H1 (cell line): Measurements from ENCODE around the gene SNAP25. TPM values are rescaled to one million over a fixed set of nuclear protein-coding genes. Genes with fewer than 3 reads are reported as not detected.

Experiments
- CTCF ChIA-PET: fragments of 300-600 bp; sonication (Branson Sonifier 250); formaldehyde crosslinking; loops from one replicate; lab custom pipeline; 2021; ENCODE audit not compliant: partially characterized antibody; lab: Charles Lee
- POLR2A ChIA-PET: fragments of 300-600 bp; sonication (Branson Sonifier 250); formaldehyde crosslinking; loops from one replicate; lab custom pipeline; 2021; ENCODE audit warnings: inconsistent platforms; ENCODE audit not compliant: partially characterized antibody; lab: Charles Lee
- DNase-seq, 2 experiments: peaks; one replicate each; pipeline versions ENCODE4 v3.0.0 to v3.0.0-alpha.2; 2010 to 2022; ENCODE audit warnings: low spot score in 2 of 2, low read depth in 1 of 2, mixed read lengths in 1 of 2
- FAIRE-seq: peaks from 2 replicates; lab custom pipeline; 2011; peaks lifted over from hg19 to GRCh38; lab: Jason Lieb, UNC
- H2AFZ ChIP-seq: 2 replicates; pipeline ENCODE4 v1.8.1; 2012; ENCODE audit warnings: low read length, inconsistent platforms
- H2AK5ac ChIP-seq: 2 replicates; pipeline ENCODE4 v1.6.1; 2013; ENCODE audit warnings: low read depth, low read length
- H2BK120ac ChIP-seq: replicated peaks from 2 replicates; pipeline ENCODE3; 2013; ENCODE audit warnings: low read depth, low read length, inconsistent platforms
- H2BK12ac ChIP-seq: 2 replicates; pipeline ENCODE4 v1.6.1; 2013; ENCODE audit warnings: low read depth, low read length
- H2BK15ac ChIP-seq: 2 replicates; pipeline ENCODE4 v1.6.1; 2013; ENCODE audit warnings: low read length
- H2BK20ac ChIP-seq: 2 replicates; pipeline ENCODE4 v1.6.1; 2013; ENCODE audit warnings: low read length
- H2BK5ac ChIP-seq: 2 replicates; pipeline ENCODE4 v1.6.1; 2013; ENCODE audit warnings: low read depth, low read length
- H3K14ac ChIP-seq: 2 replicates; pipeline ENCODE4 v1.6.1; 2013; ENCODE audit warnings: inconsistent platforms; ENCODE audit not compliant: insufficient read length
- H3K18ac ChIP-seq: 2 replicates; pipeline ENCODE4 v1.6.1; 2013; ENCODE audit warnings: low read length; ENCODE audit errors: extremely low read depth
- H3K23ac ChIP-seq: 2 replicates; pipeline ENCODE4 v1.6.1; 2013; ENCODE audit warnings: inconsistent platforms; ENCODE audit not compliant: insufficient read length
- H3K23me2 ChIP-seq: 2 replicates; pipeline ENCODE4 v1.6.1; 2013; ENCODE audit warnings: low read depth, low read length
- H3K27ac ChIP-seq: 2 replicates; pipeline ENCODE4 v1.6.1; 2011; ENCODE audit warnings: low read depth, low read length, inconsistent platforms
- H3K27me3 ChIP-seq, 4 experiments: replicated peaks in 1 of 4; 1 replicate in 1 of 4; 2 replicates in 3 of 4; pipeline versions ENCODE4 v1.6.1 to v1.8.1; 2011 to 2013; ENCODE audit warnings: low read length in 3 of 4, mild to moderate bottlenecking in 3 of 4, inconsistent platforms in 2 of 4, mixed read lengths in 2 of 4, moderate library complexity in 1 of 4; ENCODE audit not compliant: control insufficient read depth in 3 of 4, insufficient read depth in 3 of 4; ENCODE audit errors: extremely low read depth in 1 of 4
- H3K36me3 ChIP-seq, 4 experiments: 2 replicates each; pipeline versions ENCODE4 v1.6.1 to v1.8.1; 2011 to 2013; ENCODE audit warnings: mild to moderate bottlenecking in 4 of 4, low read length in 3 of 4, moderate library complexity in 2 of 4, control low read depth in 1 of 4, inconsistent platforms in 1 of 4; ENCODE audit not compliant: insufficient read depth in 4 of 4, control insufficient read depth in 2 of 4
- H3K4ac ChIP-seq: replicated peaks from 2 replicates; pipeline ENCODE3; 2013; ENCODE audit warnings: low read length, low read depth, mixed read lengths, inconsistent platforms; ENCODE audit not compliant: insufficient read length
- H3K4me1 ChIP-seq, 4 experiments: replicated peaks in 1 of 4; 1 replicate in 1 of 4; 2 replicates in 3 of 4; pipeline versions ENCODE4 v1.6.1 to v1.8.1; 2011 to 2013; ENCODE audit warnings: low read length in 3 of 4, inconsistent platforms in 2 of 4, mixed read lengths in 1 of 4; ENCODE audit not compliant: insufficient read depth in 4 of 4, control insufficient read depth in 3 of 4
- H3K4me2 ChIP-seq, 2 experiments: 2 replicates each; pipeline versions ENCODE4 v1.6.1 to v1.8.1; 2011 to 2013; ENCODE audit warnings: low read depth in 2 of 2, low read length in 2 of 2, control low read depth in 1 of 2, inconsistent platforms in 1 of 2, mild to moderate bottlenecking in 1 of 2; ENCODE audit not compliant: insufficient read depth in 1 of 2
- H3K4me3 ChIP-seq, 4 experiments: fragments of 200-600, 300-600 bp in 1 of 4; sonication (generic), shearing (Covaris generic), sonication (Bioruptor Twin) in 1 of 4; 2 replicates each; pipeline versions ENCODE4 v1.5.1 to v1.8.1; 2011 to 2016; ENCODE audit warnings: low read length in 4 of 4, low read depth in 3 of 4, control low read depth in 2 of 4, inconsistent platforms in 2 of 4, mild to moderate bottlenecking in 2 of 4, mixed read lengths in 1 of 4, moderate library complexity in 1 of 4; ENCODE audit not compliant: insufficient read depth in 2 of 4; ENCODE audit errors: extremely low read depth in 1 of 4
- H3K56ac ChIP-seq: replicated peaks from 2 replicates; pipeline ENCODE3; 2013; ENCODE audit warnings: low read depth, mild to moderate bottlenecking, mixed read lengths, low read length, inconsistent platforms; ENCODE audit not compliant: insufficient read length
- H3K79me1 ChIP-seq: 2 replicates; pipeline ENCODE4 v1.6.1; 2013; ENCODE audit warnings: low read depth, low read length, control low read depth
- H3K79me2 ChIP-seq, 2 experiments: 2 replicates each; pipeline versions ENCODE4 v1.6.1 to v1.8.1; 2012 to 2013; ENCODE audit warnings: low read length in 2 of 2, mild to moderate bottlenecking in 2 of 2, inconsistent platforms in 1 of 2; ENCODE audit not compliant: insufficient read depth in 2 of 2, control insufficient read depth in 1 of 2
- H3K9ac ChIP-seq, 4 experiments: replicated peaks in 1 of 4; 1 replicate in 1 of 4; 2 replicates in 3 of 4; pipeline versions ENCODE4 v1.6.1 to v1.8.1; 2011 to 2013; ENCODE audit warnings: low read depth in 3 of 4, low read length in 3 of 4, control low read depth in 2 of 4, mild to moderate bottlenecking in 2 of 4, moderate library complexity in 2 of 4, inconsistent platforms in 1 of 4; ENCODE audit errors: extremely low read depth in 1 of 4
- H3K9me3 ChIP-seq, 2 experiments: 2 replicates each; pipeline versions ENCODE4 v1.6.1 to v1.8.1; 2012 to 2013; ENCODE audit warnings: mild to moderate bottlenecking in 2 of 2, moderate library complexity in 2 of 2, control low read depth in 1 of 2, inconsistent platforms in 1 of 2, low read depth in 1 of 2, low read length in 1 of 2, mixed read lengths in 1 of 2; ENCODE audit not compliant: insufficient read depth in 2 of 2
- H4K20me1 ChIP-seq, 2 experiments: replicated peaks in 1 of 2; 2 replicates each; pipeline versions ENCODE3 to v1.8.1; 2011 to 2013; ENCODE audit warnings: inconsistent platforms in 2 of 2, low read length in 2 of 2, mild to moderate bottlenecking in 1 of 2; ENCODE audit not compliant: insufficient read depth in 2 of 2, control insufficient read depth in 1 of 2
- H4K5ac ChIP-seq: 2 replicates; pipeline ENCODE4 v1.6.1; 2013; ENCODE audit warnings: low read length, low read depth, mixed read lengths, inconsistent platforms; ENCODE audit not compliant: insufficient read length
- H4K8ac ChIP-seq: 2 replicates; pipeline ENCODE4 v1.8.0; 2013; ENCODE audit warnings: mild to moderate bottlenecking, moderate library complexity, low read length, inconsistent platforms; ENCODE audit not compliant: insufficient read depth; ENCODE audit errors: extremely low read depth
- H4K91ac ChIP-seq: replicated peaks from 2 replicates; pipeline ENCODE3; 2013; ENCODE audit warnings: low read length, mixed read lengths, inconsistent platforms; ENCODE audit not compliant: insufficient read length
- ATF3 ChIP-seq: IDR thresholded peaks from 2 replicates; pipeline ENCODE4 v1.6.1; 2011; ENCODE audit warnings: low read depth, mild to moderate bottlenecking, low read length; ENCODE audit not compliant: insufficient read depth
- EP300 ChIP-seq, 2 experiments: IDR thresholded peaks; 1 replicate in 1 of 2; 2 replicates in 1 of 2; pipeline ENCODE4 v1.6.1; 2011 to 2012; ENCODE audit warnings: low read depth in 2 of 2, low read length in 2 of 2, mild to moderate bottlenecking in 2 of 2, borderline replicate concordance in 1 of 2, inconsistent platforms in 1 of 2, moderate library complexity in 1 of 2
- RAD21 ChIP-seq, 2 experiments: IDR thresholded peaks in 1 of 2; conservative IDR thresholded peaks in 1 of 2; 2 replicates each; pipeline ENCODE4 v1.6.1; 2011; ENCODE audit warnings: low read depth in 2 of 2, low read length in 2 of 2, improper control_type of control experiment in 1 of 2, inconsistent platforms in 1 of 2, mild to moderate bottlenecking in 1 of 2, moderate library complexity in 1 of 2
- USF2 ChIP-seq: IDR thresholded peaks from 2 replicates; pipeline ENCODE4 v1.6.1; 2011; ENCODE audit warnings: low read length, improper control_type of control experiment
- WGBS, 2 experiments: shearing (Covaris generic) in 1 of 2; methylation state at CpG; one replicate each; pipeline versions ENCODE4 v1.1.6 to v1.1.7; 2013 to 2015; ENCODE audit warnings: low lambda C conversion rate in 2 of 2, mixed read lengths in 2 of 2, inconsistent platforms in 1 of 2, low coverage in 1 of 2, missing lambda C conversion rate in 1 of 2; ENCODE audit not compliant: insufficient replicate concordance in 2 of 2, insufficient coverage in 1 of 2, insufficient read length in 1 of 2; ENCODE audit errors: extremely low coverage in 1 of 2, missing lambda C conversion rate in 1 of 2; 5-methylcytosine and 5-hydroxymethylcytosine counted together
- polyA plus RNA-seq, 7 experiments: library from polyadenylated mRNA; depleted of rRNA in 3 of 7; stranded (reverse) in 5 of 7; unstranded in 2 of 7; fragments of >200 nt in 5 of 7; fragments of 200-250 nt in 2 of 7; gene quantifications; 1 replicate in 5 of 7; 2 replicates in 1 of 7; 4 replicates in 1 of 7; pipeline versions ENCODE4 v1.2.1 to v1.2.3, GENCODE V29; 2011 to 2013; ENCODE audit warnings: missing spikeins in 2 of 7, mixed read lengths in 2 of 7
- total RNA-seq: library from RNA; stranded (reverse); fragmentation: NEBNext Ultra II Directional; extraction: Animal tissue kit (Norgen Biotek cat#: 25700); gene quantifications from 2 replicates; pipeline ENCODE4 v1.2.1, GENCODE V29; 2021

SNAP25 gene
- total and polyA plus RNA-seq, 2 of the 8 experiments (the other 6 are each of a cell fraction or from before 2014, with no cell fraction given), result 0.51 to 0.52 TPM

- Histone ChIP-seq H3K9me3 (peaks cover 10% of the 10 kb centered on the region in 2 experiments; a peak in 2 of 4 replicates), H3K4ac (no peak overlapping the region), H3K9ac (no peak overlapping the region), H2BK15ac (no peak overlapping the region), H2AK5ac (no peak overlapping the region), H3K36me3 (no peaks in the 10 kb centered on the region; a peak in 1 of 8 replicates), H3K23ac (no peak overlapping the region), H3K27me3 (no peaks in the 10 kb centered on the region), H4K8ac (no peak overlapping the region), H3K79me1 (no peaks in the 10 kb centered on the region), H4K5ac (no peak overlapping the region), H4K91ac (no peak overlapping the region), H3K14ac (no peak overlapping the region), H3K27ac (no peak overlapping the region), H4K20me1 (no peaks in the 10 kb centered on the region), H2BK120ac (no peak overlapping the region), H3K23me2 (no peaks in the 10 kb centered on the region), H3K18ac (no peak overlapping the region), H2BK12ac (no peak overlapping the region), H2BK5ac (no peak overlapping the region), H3K4me3 (no peak overlapping the region), H2AFZ (no peak overlapping the region), H2BK20ac (no peak overlapping the region), H3K79me2 (no peaks in the 10 kb centered on the region), H3K4me1 (peaks cover 4 to 7% (median 6%) of the 10 kb centered on the region in 4 experiments; a peak in 6 of 7 replicates), H3K56ac (no peak overlapping the region), H3K4me2 (no peak overlapping the region)
- POLR2A ChIA-PET, result no interaction called here
- CTCF ChIA-PET, result interaction anchor here (1.1 to 1.8 kb wide), 7 partner anchors 11 to 226 kb away, joined by 3 to 7 read pairs (median 4); no protein-coding TSS in a partner anchor
- WGBS, 2 experiments, result 86% methylated on average over 2 of the region's 2 CpGs; no CpG with 5 or more reads in 1 of the 2 experiments
- TF ChIP-seq ATF3 (no peak), EP300 (IDR thresholded peaks at IDR 0.05; ENCODE audit: borderline replicate concordance in 1 of 2, low read depth in 2 of 2, low read length in 2 of 2) (no peak), RAD21 (IDR thresholded peaks at IDR 0.05 in 1 of 2, conservative IDR thresholded peaks at IDR 0.05 in 1 of 2; ENCODE audit: low read depth in 2 of 2, low read length in 2 of 2) (peak in 1 of 2 experiments; percentile 13; a peak in 1 of 4 replicates), USF2 (no peak)
- FAIRE-seq, result no peak
- no peak for DNase-seq
Observed at GRCh38 chr20:10316582-10316981, 98.0 kb downstream of the SNAP25 start.
